Mesothelial cell of epicardium (in vitro differentiated cells): ENCODE measurements around the gene FOXJ3. TPM values are rescaled to one million over a fixed set of nuclear protein-coding genes. Genes with fewer than 3 reads are reported as not detected.

Experiments
- DNase-seq, 2 experiments: peaks; one replicate each; pipeline ENCODE4 v3.0.0; 2021; ENCODE audit warnings: low spot score in 2 of 2; ENCODE audit not compliant: unreplicated experiment in 2 of 2
- H3K27ac Mint-ChIP-seq: 2 replicates; pipeline ENCODE4 v1.8.0; 2021; ENCODE audit warnings: mixed read lengths
- H3K27me3 Mint-ChIP-seq: 2 replicates; pipeline ENCODE4 v1.8.0; 2021; ENCODE audit warnings: low read depth, mixed read lengths
- H3K36me3 Mint-ChIP-seq: 2 replicates; pipeline ENCODE4 v1.8.0; 2021; ENCODE audit warnings: mixed read lengths
- H3K4me1 Mint-ChIP-seq: 2 replicates; pipeline ENCODE4 v1.8.0; 2021; ENCODE audit warnings: mixed read lengths
- H3K4me3 Mint-ChIP-seq: 2 replicates; pipeline ENCODE4 v1.8.0; 2021; ENCODE audit warnings: mild to moderate bottlenecking, moderate library complexity, mixed read lengths
- H3K9me3 Mint-ChIP-seq: 2 replicates; pipeline ENCODE4 v1.8.0; 2021; ENCODE audit warnings: mixed read lengths
- total RNA-seq: library from RNA; stranded (reverse); gene quantifications from 3 replicates; pipeline ENCODE4 v1.2.1, GENCODE V29; 2021
- TF ChIP-seq, protein P1 (sequence below): fragments of 200-600 bp; sonication (generic); IDR thresholded peaks from one replicate; pipeline ENCODE4 v1.5.0; 2021; ENCODE audit warnings: antibody characterized with exemption; ENCODE audit not compliant: unreplicated experiment

Gene FOXJ3
- total RNA-seq, 1 donor from 2014 or later = 79.7 TPM

GRCh38 chr1:42333662-42334239, 1.3 kb downstream of the FOXJ3 start:
- Mint-ChIP-seq H3K4me1 (peaks cover 40% of the 10 kb centered on the region), H3K27me3 (no peaks in the 10 kb centered on the region), H3K27ac (peak overlapping the region; percentile 95), H3K9me3 (no peaks in the 10 kb centered on the region), H3K36me3 (no peaks in the 10 kb centered on the region), H3K4me3 (peak overlapping the region; percentile 89)
- TF ChIP-seq, protein P1, sequence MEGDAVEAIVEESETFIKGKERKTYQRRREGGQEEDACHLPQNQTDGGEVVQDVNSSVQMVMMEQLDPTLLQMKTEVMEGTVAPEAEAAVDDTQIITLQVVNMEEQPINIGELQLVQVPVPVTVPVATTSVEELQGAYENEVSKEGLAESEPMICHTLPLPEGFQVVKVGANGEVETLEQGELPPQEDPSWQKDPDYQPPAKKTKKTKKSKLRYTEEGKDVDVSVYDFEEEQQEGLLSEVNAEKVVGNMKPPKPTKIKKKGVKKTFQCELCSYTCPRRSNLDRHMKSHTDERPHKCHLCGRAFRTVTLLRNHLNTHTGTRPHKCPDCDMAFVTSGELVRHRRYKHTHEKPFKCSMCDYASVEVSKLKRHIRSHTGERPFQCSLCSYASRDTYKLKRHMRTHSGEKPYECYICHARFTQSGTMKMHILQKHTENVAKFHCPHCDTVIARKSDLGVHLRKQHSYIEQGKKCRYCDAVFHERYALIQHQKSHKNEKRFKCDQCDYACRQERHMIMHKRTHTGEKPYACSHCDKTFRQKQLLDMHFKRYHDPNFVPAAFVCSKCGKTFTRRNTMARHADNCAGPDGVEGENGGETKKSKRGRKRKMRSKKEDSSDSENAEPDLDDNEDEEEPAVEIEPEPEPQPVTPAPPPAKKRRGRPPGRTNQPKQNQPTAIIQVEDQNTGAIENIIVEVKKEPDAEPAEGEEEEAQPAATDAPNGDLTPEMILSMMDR = no peak
- DNase-seq = no peak

- H3K27me3 Mint-ChIP-seq = no peaks in the 10 kb centered on the region
- no peaks in the 10 kb centered on the region for H3K9me3 Mint-ChIP-seq
- peak overlapping the region; percentile 89 for H3K4me3 Mint-ChIP-seq
- TF ChIP-seq, protein P1 = no peak
- H3K4me1 Mint-ChIP-seq = peaks cover 37% of the 10 kb centered on the region
- DNase-seq = no peak
- H3K27ac Mint-ChIP-seq = peak overlapping the region; percentile 95
- no peaks in the 10 kb centered on the region for H3K36me3 Mint-ChIP-seq
Measured at GRCh38 chr1:42332877-42333276, 2.2 kb downstream of the FOXJ3 start.

GRCh38 chr1:42330215-42330614, 4.8 kb downstream of the FOXJ3 start:
- no peaks in the 10 kb centered on the region for H3K27me3 Mint-ChIP-seq
- no peak overlapping the region for H3K4me3 Mint-ChIP-seq
- no peaks in the 10 kb centered on the region for H3K36me3 Mint-ChIP-seq
- H3K9me3 Mint-ChIP-seq = no peaks in the 10 kb centered on the region
- DNase-seq = no peak
- TF ChIP-seq, protein P1 = no peak
- no peak overlapping the region for H3K27ac Mint-ChIP-seq
- peaks cover 24% of the 10 kb centered on the region for H3K4me1 Mint-ChIP-seq

DNA sequence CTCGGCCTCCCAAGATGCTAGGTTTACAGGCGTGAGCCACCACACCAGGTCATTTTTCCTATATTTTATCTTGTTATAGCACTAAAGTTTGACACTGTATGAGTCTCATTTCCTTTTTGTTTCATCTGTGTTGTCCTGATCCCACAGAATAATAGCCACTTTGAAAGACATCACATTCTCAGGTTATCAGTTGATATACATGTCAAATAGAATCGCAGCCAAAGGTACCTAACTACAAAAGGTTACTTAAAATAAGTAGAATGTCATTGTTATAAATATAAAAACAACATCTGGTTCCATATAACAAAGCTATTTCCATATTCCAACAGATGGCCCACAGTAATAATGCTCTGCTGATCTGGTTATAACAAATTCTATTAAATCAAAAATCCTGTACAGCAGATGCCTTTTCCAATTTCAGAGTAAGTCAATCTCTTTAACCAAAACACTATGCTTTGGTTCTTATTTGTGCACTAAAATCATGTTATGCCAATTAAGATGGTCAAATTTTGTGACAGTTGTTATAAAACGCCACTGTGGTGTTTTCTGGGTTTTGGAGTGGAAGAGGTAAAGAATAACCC, 6.0 kb downstream of the FOXJ3 start:
- Mint-ChIP-seq H3K4me1 (peaks cover 23% of the 10 kb centered on the region), H3K27me3 (no peaks in the 10 kb centered on the region), H3K27ac (no peak overlapping the region), H3K9me3 (no peaks in the 10 kb centered on the region), H3K4me3 (no peak overlapping the region), H3K36me3 (no peaks in the 10 kb centered on the region)
- no peak for DNase-seq
- TF ChIP-seq, protein P1 = no peak

GRCh38 chr1:42328047-42328625, 6.9 kb downstream of the FOXJ3 start:
- TF ChIP-seq, protein P1 = no peak
- no peak for DNase-seq
- H3K4me1 Mint-ChIP-seq = peaks cover 14% of the 10 kb centered on the region
- H3K9me3 Mint-ChIP-seq = no peaks in the 10 kb centered on the region
- H3K27ac Mint-ChIP-seq = no peak overlapping the region
- H3K36me3 Mint-ChIP-seq = no peaks in the 10 kb centered on the region
- H3K4me3 Mint-ChIP-seq = no peak overlapping the region
- no peaks in the 10 kb centered on the region for H3K27me3 Mint-ChIP-seq
